IMR-90 (cell line): Measurements from ENCODE around the gene PARD3. TPM values are rescaled to one million over a fixed set of nuclear protein-coding genes. Genes with fewer than 3 reads are reported as not detected.

Source experiments
- ATAC-seq: fragments of 200-7000 bp; cut with Tn5 transposase; 2 replicates; pipeline ENCODE4 v1.9.1; 2020; ENCODE audit warnings: low read depth, mild to moderate bottlenecking, moderate library complexity
- BruUV-seq: library from RNA; stranded (reverse); fragments of 400-500 nt; replicated peaks from 2 replicates; lab custom pipeline; 2021; lab: Mats Ljungman, UMichigan
- CTCF ChIA-PET: fragments of 300-600 bp; formaldehyde crosslinking; extraction: SDS; loops from one replicate; lab custom pipeline; 2021; ENCODE audit warnings: antibody characterized with exemption; lab: Yijun Ruan, JAX
- POLR2A ChIA-PET: fragments of 300-600 bp; sonication (Branson Sonifier 250); formaldehyde crosslinking; loops from one replicate; lab custom pipeline; 2022; ENCODE audit warnings: antibody characterized with exemption; ENCODE audit not compliant: unreplicated experiment; lab: Charles Lee
- DNase-seq: peaks from one replicate; pipeline ENCODE4 v3.0.0; 2013
- H2AFZ ChIP-seq: replicated peaks from 2 replicates; pipeline ENCODE3; 2013; ENCODE audit warnings: low read length, mild to moderate bottlenecking; ENCODE audit not compliant: poor library complexity
- H2AK5ac ChIP-seq: 2 replicates; pipeline ENCODE4 v1.6.1; 2013; ENCODE audit warnings: low read depth, low read length, inconsistent platforms
- H2AK9ac ChIP-seq: replicated peaks from 2 replicates; pipeline ENCODE3; 2013; ENCODE audit warnings: mild to moderate bottlenecking, low read depth, low read length, moderate library complexity; ENCODE audit not compliant: poor library complexity
- H2BK120ac ChIP-seq: 2 replicates; pipeline ENCODE4 v1.6.1; 2013; ENCODE audit warnings: low read depth, low read length, inconsistent platforms
- H2BK15ac ChIP-seq: 3 replicates; pipeline ENCODE4 v1.6.1; 2013; ENCODE audit warnings: low read depth, low read length, inconsistent platforms
- H2BK20ac ChIP-seq: 2 replicates; pipeline ENCODE4 v1.6.1; 2013; ENCODE audit warnings: low read depth, mild to moderate bottlenecking, inconsistent platforms, low read length, moderate library complexity
- H2BK5ac ChIP-seq: 2 replicates; pipeline ENCODE4 v1.6.1; 2013; ENCODE audit warnings: mild to moderate bottlenecking, low read depth, low read length, inconsistent platforms; ENCODE audit not compliant: poor library complexity, severe bottlenecking
- H3K14ac ChIP-seq: replicated peaks from 2 replicates; pipeline ENCODE4 v1.6.1; 2013; ENCODE audit warnings: low read depth, low read length, inconsistent platforms
- H3K18ac ChIP-seq: 2 replicates; pipeline ENCODE4 v1.6.1; 2013; ENCODE audit warnings: low read depth, low read length, control low read depth
- H3K23ac ChIP-seq: 2 replicates; pipeline ENCODE4 v1.6.1; 2013; ENCODE audit warnings: low read depth, low read length, inconsistent platforms
- H3K27ac ChIP-seq: 2 replicates; pipeline ENCODE4 v1.5.1; 2013; ENCODE audit warnings: mild to moderate bottlenecking, control low read depth, low read length; ENCODE audit not compliant: insufficient read depth
- H3K27me3 ChIP-seq: 2 replicates; pipeline ENCODE4 v1.6.1; 2013; ENCODE audit warnings: low read length; ENCODE audit not compliant: control insufficient read depth, insufficient read depth
- H3K36me3 ChIP-seq: 2 replicates; pipeline ENCODE4 v1.6.1; 2013; ENCODE audit warnings: low read length, mixed read lengths; ENCODE audit not compliant: control insufficient read depth, insufficient read depth
- H3K4ac ChIP-seq: 2 replicates; pipeline ENCODE4 v1.6.1; 2013; ENCODE audit warnings: low read depth, low read length, inconsistent platforms
- H3K4me1 ChIP-seq: 2 replicates; pipeline ENCODE4 v1.6.1; 2013; ENCODE audit warnings: low read length, mixed read lengths; ENCODE audit not compliant: control insufficient read depth, insufficient read depth
- H3K4me2 ChIP-seq: 2 replicates; pipeline ENCODE4 v1.6.1; 2013; ENCODE audit warnings: low read depth, mild to moderate bottlenecking, control low read depth, low read length, moderate library complexity
- H3K4me3 ChIP-seq: 2 replicates; pipeline ENCODE4 v1.5.1; 2013; ENCODE audit warnings: low read depth, mild to moderate bottlenecking, control low read depth, low read length, moderate library complexity; ENCODE audit not compliant: insufficient read depth
- H3K56ac ChIP-seq: 2 replicates; pipeline ENCODE4 v1.6.1; 2013; ENCODE audit warnings: low read length, inconsistent platforms; ENCODE audit not compliant: insufficient read depth; ENCODE audit errors: extremely low read depth
- H3K79me1 ChIP-seq, 2 experiments: 2 replicates each; pipeline ENCODE4 v1.6.1; 2013; ENCODE audit warnings: low read length in 2 of 2, inconsistent platforms in 1 of 2, low read depth in 1 of 2
- H3K9ac ChIP-seq: 2 replicates; pipeline ENCODE4 v1.6.1; 2013; ENCODE audit warnings: low read depth, low read length, control low read depth
- H3K9me1 ChIP-seq: 2 replicates; pipeline ENCODE4 v1.6.1; 2013; ENCODE audit warnings: low read length, inconsistent platforms; ENCODE audit not compliant: insufficient read depth
- H3K9me3 ChIP-seq: 2 replicates; pipeline ENCODE4 v1.6.1; 2013; ENCODE audit warnings: low read length; ENCODE audit not compliant: control insufficient read depth, insufficient read depth
- H4K20me1 ChIP-seq: 2 replicates; pipeline ENCODE4 v1.6.1; 2013; ENCODE audit warnings: low read length, inconsistent platforms; ENCODE audit not compliant: insufficient read depth
- H4K5ac ChIP-seq: 2 replicates; pipeline ENCODE4 v1.6.1; 2013; ENCODE audit warnings: mild to moderate bottlenecking, low read depth, low read length, control low read depth
- H4K8ac ChIP-seq, 2 experiments: 2 replicates each; pipeline ENCODE4 v1.6.1; 2013; ENCODE audit warnings: low read depth in 2 of 2, low read length in 2 of 2, control low read depth in 1 of 2, inconsistent platforms in 1 of 2
- H4K91ac ChIP-seq: 2 replicates; pipeline ENCODE4 v1.6.1; 2013; ENCODE audit warnings: low read depth, low read length, inconsistent platforms; ENCODE audit not compliant: insufficient read depth
- BHLHE40 ChIP-seq: fragments of 150-350 bp; IDR thresholded peaks from 2 replicates; pipeline ENCODE4 v1.6.1; 2016; ENCODE audit warnings: mild to moderate bottlenecking, low read depth, low read length
- CEBPB ChIP-seq: IDR thresholded peaks from 2 replicates; pipeline ENCODE4 v1.6.1; 2012; ENCODE audit warnings: low read depth, low read length, improper control_type of control experiment
- CHD1 ChIP-seq: IDR thresholded peaks from 2 replicates; pipeline ENCODE4 v1.6.1; 2012; ENCODE audit warnings: low read depth, low read length, improper control_type of control experiment
- ELK1 ChIP-seq: fragments of 150-350 bp; IDR thresholded peaks from 2 replicates; pipeline ENCODE4 v1.6.1; 2016; ENCODE audit warnings: low read depth, mild to moderate bottlenecking, low read length, moderate library complexity, borderline replicate concordance
- FOS ChIP-seq: fragments of 150-350 bp; IDR thresholded peaks from 2 replicates; pipeline ENCODE4 v1.6.1; 2016; ENCODE audit warnings: low read depth, low read length
- MAFK ChIP-seq: IDR thresholded peaks from 2 replicates; pipeline ENCODE4 v1.6.1; 2012; ENCODE audit warnings: low read depth, low read length, improper control_type of control experiment
- MAZ ChIP-seq: IDR thresholded peaks from 2 replicates; pipeline ENCODE4 v1.6.1; 2012; ENCODE audit warnings: low read depth, mild to moderate bottlenecking, low read length, improper control_type of control experiment, moderate library complexity, borderline replicate concordance
- MXI1 ChIP-seq: IDR thresholded peaks from 2 replicates; pipeline ENCODE4 v1.6.1; 2012; ENCODE audit warnings: low read depth, mild to moderate bottlenecking, low read length, moderate library complexity, borderline replicate concordance
- NFE2L2 ChIP-seq: fragments of 150-350 bp; IDR thresholded peaks from 2 replicates; pipeline ENCODE4 v1.6.1; 2016; ENCODE audit warnings: low read depth, mild to moderate bottlenecking, low read length
- POLR2A ChIP-seq: IDR thresholded peaks from 2 replicates; pipeline ENCODE4 v1.6.1; 2012; ENCODE audit warnings: mild to moderate bottlenecking, low read depth, low read length
- RAD21 ChIP-seq: IDR thresholded peaks from 2 replicates; pipeline ENCODE4 v1.6.1; 2012; ENCODE audit warnings: low read length, improper control_type of control experiment
- RCOR1 ChIP-seq: IDR thresholded peaks from 2 replicates; pipeline ENCODE4 v1.6.1; 2012; ENCODE audit warnings: mild to moderate bottlenecking, low read length, improper control_type of control experiment; ENCODE audit not compliant: insufficient replicate concordance
- RFX5 ChIP-seq: IDR thresholded peaks from 2 replicates; pipeline ENCODE4 v1.8.0; 2012; ENCODE audit warnings: low read depth, mild to moderate bottlenecking, low read length, moderate library complexity
- SMC3 ChIP-seq: fragments of 150-350 bp; IDR thresholded peaks from 2 replicates; pipeline ENCODE4 v1.6.1; 2016; ENCODE audit warnings: low read depth, mild to moderate bottlenecking, antibody characterized with exemption, low read length, moderate library complexity
- WGBS, 2 experiments: methylation state at CpG; one replicate each; pipeline versions ENCODE4 v1.1.5 to v1.1.7; 2013; ENCODE audit warnings: missing lambda C conversion rate in 2 of 2; ENCODE audit not compliant: insufficient read length in 1 of 2; ENCODE audit errors: extremely low coverage in 2 of 2; 5-methylcytosine and 5-hydroxymethylcytosine counted together
- dilution Hi-C: fragments of 300-500 bp; cut with HindIII; formaldehyde crosslinking; loops from one replicate; pipeline ENCODE4 v1.14.3; 2018; ENCODE audit warnings: low sequenced_read_pairs; ENCODE audit not compliant: unreplicated experiment
- in situ Hi-C: fragments of 300-500 bp; cut with MboI; formaldehyde crosslinking; loops from 3 replicates; pipeline ENCODE4 v1.14.3; 2019; ENCODE audit warnings: low sequenced_read_pairs, inconsistent platforms, mixed read lengths
- intact Hi-C: fragments of 100-400 bp; cut with micrococcal nuclease; formaldehyde crosslinking; loops from 2 replicates; pipeline ENCODE4 v1.10.0; 2022
- polyA plus RNA-seq, 3 experiments: library from polyadenylated mRNA; depleted of rRNA; stranded (reverse); fragments of >200 nt; gene quantifications; 2 replicates each; pipeline ENCODE4 v1.2.3, GENCODE V29; 2012; ENCODE audit warnings: low replicate concordance in 1 of 3
- total RNA-seq: library from RNA; depleted of rRNA; stranded (reverse); fragments of >200 nt; gene quantifications from 2 replicates; pipeline ENCODE4 v1.2.3, GENCODE V29; 2012
- TF ChIP-seq, protein P1 (sequence below): fragments of 150-350 bp; IDR thresholded peaks from 2 replicates; pipeline ENCODE4 v1.6.1; 2017; ENCODE audit warnings: mild to moderate bottlenecking, antibody characterized with exemption, low read length, low read depth
- TF ChIP-seq, protein P2 (sequence below): conservative IDR thresholded peaks from 2 replicates; pipeline ENCODE4 v1.5.1; 2012; ENCODE audit warnings: mild to moderate bottlenecking, low read depth, low read length, improper control_type of control experiment

PARD3 gene
- total and polyA plus RNA-seq, 2 of the 4 experiments (the other 2 are of a cell fraction) = 14.6 to 37.5 TPM

DNA sequence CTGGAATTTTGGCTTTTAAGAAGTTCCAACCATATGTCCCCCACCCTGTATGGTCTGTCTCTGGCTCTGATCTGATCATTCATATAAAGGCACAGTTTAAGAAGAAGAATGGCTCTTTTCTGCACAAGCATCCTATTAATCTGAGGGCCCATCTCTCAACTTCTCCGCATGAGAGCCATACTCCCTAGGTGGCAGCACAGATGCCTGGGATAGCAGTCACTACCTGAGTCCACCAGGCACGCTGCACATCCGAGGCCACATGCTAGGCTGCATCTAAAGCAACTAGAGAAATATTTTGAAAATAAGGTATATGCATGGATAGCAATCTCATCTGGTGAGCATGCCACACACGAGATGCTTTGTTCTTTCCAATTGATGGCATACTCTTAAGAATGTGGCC is 565.5 kb downstream of the PARD3 start:
- H4K8ac ChIP-seq = no peak overlapping the region
- TF ChIP-seq, protein P1, sequence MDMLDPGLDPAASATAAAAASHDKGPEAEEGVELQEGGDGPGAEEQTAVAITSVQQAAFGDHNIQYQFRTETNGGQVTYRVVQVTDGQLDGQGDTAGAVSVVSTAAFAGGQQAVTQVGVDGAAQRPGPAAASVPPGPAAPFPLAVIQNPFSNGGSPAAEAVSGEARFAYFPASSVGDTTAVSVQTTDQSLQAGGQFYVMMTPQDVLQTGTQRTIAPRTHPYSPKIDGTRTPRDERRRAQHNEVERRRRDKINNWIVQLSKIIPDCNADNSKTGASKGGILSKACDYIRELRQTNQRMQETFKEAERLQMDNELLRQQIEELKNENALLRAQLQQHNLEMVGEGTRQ = no peak
- TF ChIP-seq, protein P2, sequence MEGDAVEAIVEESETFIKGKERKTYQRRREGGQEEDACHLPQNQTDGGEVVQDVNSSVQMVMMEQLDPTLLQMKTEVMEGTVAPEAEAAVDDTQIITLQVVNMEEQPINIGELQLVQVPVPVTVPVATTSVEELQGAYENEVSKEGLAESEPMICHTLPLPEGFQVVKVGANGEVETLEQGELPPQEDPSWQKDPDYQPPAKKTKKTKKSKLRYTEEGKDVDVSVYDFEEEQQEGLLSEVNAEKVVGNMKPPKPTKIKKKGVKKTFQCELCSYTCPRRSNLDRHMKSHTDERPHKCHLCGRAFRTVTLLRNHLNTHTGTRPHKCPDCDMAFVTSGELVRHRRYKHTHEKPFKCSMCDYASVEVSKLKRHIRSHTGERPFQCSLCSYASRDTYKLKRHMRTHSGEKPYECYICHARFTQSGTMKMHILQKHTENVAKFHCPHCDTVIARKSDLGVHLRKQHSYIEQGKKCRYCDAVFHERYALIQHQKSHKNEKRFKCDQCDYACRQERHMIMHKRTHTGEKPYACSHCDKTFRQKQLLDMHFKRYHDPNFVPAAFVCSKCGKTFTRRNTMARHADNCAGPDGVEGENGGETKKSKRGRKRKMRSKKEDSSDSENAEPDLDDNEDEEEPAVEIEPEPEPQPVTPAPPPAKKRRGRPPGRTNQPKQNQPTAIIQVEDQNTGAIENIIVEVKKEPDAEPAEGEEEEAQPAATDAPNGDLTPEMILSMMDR = no peak
- TF ChIP-seq MAZ (no peak), RCOR1 (no peak), RFX5 (no peak), ELK1 (no peak), SMC3 (no peak), MAFK (no peak), MXI1 (no peak), CHD1 (no peak), NFE2L2 (no peak), RAD21 (no peak), FOS (no peak), POLR2A (no peak), CEBPB (no peak), BHLHE40 (no peak)
- ATAC-seq = no peak
- intact Hi-C loops (no loop called here), in situ Hi-C loops (no loop called here), dilution Hi-C loops (no loop called here)
- no peak overlapping the region for H2BK5ac ChIP-seq
- H2AK5ac ChIP-seq = no peak overlapping the region
- H3K4me1 ChIP-seq = no peaks in the 10 kb centered on the region
- no peak overlapping the region for H3K4me2 ChIP-seq
- H3K79me1 ChIP-seq = no peaks in the 10 kb centered on the region
- no peak overlapping the region for H2BK15ac ChIP-seq
- H2BK120ac ChIP-seq = no peak overlapping the region
- 0 out of 2 replicates have a peak, but pooled peaks cover 3% of the 10 kb centered on the region for H3K9me1 ChIP-seq
- BruUV-seq = no TSS peak
- no peak overlapping the region for H3K27ac ChIP-seq
- H2AK9ac ChIP-seq = no peak overlapping the region
- H3K14ac ChIP-seq = no peak overlapping the region
- H3K56ac ChIP-seq = no peak overlapping the region
- no peak overlapping the region for H3K23ac ChIP-seq
- CTCF ChIA-PET = interaction anchor here (1.3 kb wide), 1 partner anchor 14 kb away, joined by 3 read pairs; no protein-coding TSS in a partner anchor
- H3K27me3 ChIP-seq = no peaks in the 10 kb centered on the region
- no peak overlapping the region for H3K18ac ChIP-seq
- no peak overlapping the region for H2BK20ac ChIP-seq
- no peaks in the 10 kb centered on the region for H4K20me1 ChIP-seq
- no peak overlapping the region for H3K9ac ChIP-seq
- no peaks in the 10 kb centered on the region for H3K36me3 ChIP-seq
- POLR2A ChIA-PET = no interaction called here
- H3K4ac ChIP-seq = no peak overlapping the region
- no peak for DNase-seq
- H3K9me3 ChIP-seq = no peaks in the 10 kb centered on the region
- no peak overlapping the region for H2AFZ ChIP-seq
- H4K91ac ChIP-seq = no peak overlapping the region
- WGBS, 2 experiments = no CpG with 5 or more reads among the region's 4 CpGs
- H4K5ac ChIP-seq = no peak overlapping the region
- no peak overlapping the region for H3K4me3 ChIP-seq
